Prostate gland (tissue), 2 donors: ENCODE data around the gene ITPR2. TPM values are rescaled to one million over a fixed set of nuclear protein-coding genes. Genes with fewer than 3 reads are reported as not detected.

Experiments used
- DNase-seq: peaks from one replicate; pipeline ENCODE4 v3.0.0-alpha.2; 2019; ENCODE audit warnings: low spot score
- H3K27ac ChIP-seq, 2 donors: fragments of 200-600 bp; sonication (generic); 2 replicates each; pipeline ENCODE4 v1.5.1; 2017 to 2019
- H3K27me3 ChIP-seq: fragments of 200-600 bp; sonication (generic); replicated peaks from 2 replicates; pipeline ENCODE4 v1.5.1; 2019; ENCODE audit not compliant: insufficient read depth
- H3K36me3 ChIP-seq, 2 donors: fragments of 200-600 bp; sonication (generic); 1 replicate in 1 of 2; 2 replicates in 1 of 2; pipeline versions ENCODE4 v1.5.1 to v1.8.1; 2017 to 2019
- H3K4me1 ChIP-seq: fragments of 200-600 bp; sonication (generic); replicated peaks from 2 replicates; pipeline ENCODE4 v1.5.1; 2019
- H3K4me3 ChIP-seq, 2 donors: fragments of 200-600 bp; sonication (generic); 2 replicates each; pipeline ENCODE4 v1.5.1; 2017 to 2019
- H3K9me3 ChIP-seq: fragments of 200-600 bp; sonication (generic); 2 replicates; pipeline ENCODE4 v1.5.1; 2017
- POLR2A ChIP-seq: fragments of 450-650 bp; IDR thresholded peaks from one replicate; pipeline ENCODE4 v1.6.1; 2016; ENCODE audit warnings: antibody characterized with exemption, mild to moderate bottlenecking
- POLR2AphosphoS5 ChIP-seq: sonication (generic); formaldehyde crosslinking; IDR thresholded peaks from one replicate; pipeline ENCODE4 v1.6.1; 2017; ENCODE audit warnings: antibody characterized with exemption
- WGBS: methylation state at CpG from one replicate; pipeline ENCODE4 v1.1.5; 2018; 5-methylcytosine and 5-hydroxymethylcytosine counted together
- intact Hi-C: fragments of 100-400 bp; cut with DNase I; formaldehyde crosslinking; loops from one replicate; pipeline ENCODE4 v1.14.2; 2022
- total RNA-seq, 2 donors: library from RNA; depleted of rRNA; stranded (reverse); fragments of >200 nt; gene quantifications; one replicate each; pipeline ENCODE4 v1.1.0, GENCODE V29; 2016
- TF ChIP-seq, protein P1 (sequence below), 4 experiments: fragments of 200-600 bp in 2 of 4; fragments of 450-650 bp in 2 of 4; sonication (generic) in 2 of 4; IDR thresholded peaks; 1 replicate in 3 of 4; 2 replicates in 1 of 4; pipeline ENCODE4 v1.5.1; 2016 to 2019; ENCODE audit warnings: antibody characterized with exemption in 4 of 4, mild to moderate bottlenecking in 2 of 4, moderate library complexity in 2 of 4

The ITPR2 gene
- total RNA-seq, 2 donors from 2014 or later = 30.0 to 44.4 TPM

DNA sequence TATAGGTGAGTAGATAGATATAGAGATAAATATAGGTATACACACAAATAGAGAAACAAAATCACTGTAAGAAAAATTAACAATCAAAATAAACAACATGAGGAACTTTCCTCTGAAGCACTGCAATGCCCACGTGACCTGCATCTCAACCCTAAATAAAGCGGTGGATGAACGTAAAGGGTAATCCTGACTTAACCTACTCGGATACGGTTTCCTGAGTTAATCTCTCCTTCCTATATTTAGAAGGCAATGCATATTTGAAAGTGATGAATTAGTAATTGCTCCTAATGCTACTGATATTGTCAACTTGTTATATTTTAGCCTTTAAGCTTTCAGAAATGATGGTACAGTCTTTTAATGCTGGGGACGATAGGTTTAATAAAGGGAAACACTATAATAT lies 221.4 kb downstream of the ITPR2 start:
- Histone ChIP-seq H3K27ac (no peak overlapping the region), H3K4me1 (no peaks in the 10 kb centered on the region), H3K9me3 (no peaks in the 10 kb centered on the region), H3K36me3 (no peaks in the 10 kb centered on the region), H3K4me3 (no peak overlapping the region), H3K27me3 (no peaks in the 10 kb centered on the region)
- intact Hi-C loops = loop anchor here (10.0 kb wide), 1 partner anchor 177 kb away; no protein-coding TSS in a partner anchor
- no peak for DNase-seq
- no peak for TF ChIP-seq POLR2A
- TF ChIP-seq POLR2AphosphoS5 = no peak
- TF ChIP-seq, protein P1, sequence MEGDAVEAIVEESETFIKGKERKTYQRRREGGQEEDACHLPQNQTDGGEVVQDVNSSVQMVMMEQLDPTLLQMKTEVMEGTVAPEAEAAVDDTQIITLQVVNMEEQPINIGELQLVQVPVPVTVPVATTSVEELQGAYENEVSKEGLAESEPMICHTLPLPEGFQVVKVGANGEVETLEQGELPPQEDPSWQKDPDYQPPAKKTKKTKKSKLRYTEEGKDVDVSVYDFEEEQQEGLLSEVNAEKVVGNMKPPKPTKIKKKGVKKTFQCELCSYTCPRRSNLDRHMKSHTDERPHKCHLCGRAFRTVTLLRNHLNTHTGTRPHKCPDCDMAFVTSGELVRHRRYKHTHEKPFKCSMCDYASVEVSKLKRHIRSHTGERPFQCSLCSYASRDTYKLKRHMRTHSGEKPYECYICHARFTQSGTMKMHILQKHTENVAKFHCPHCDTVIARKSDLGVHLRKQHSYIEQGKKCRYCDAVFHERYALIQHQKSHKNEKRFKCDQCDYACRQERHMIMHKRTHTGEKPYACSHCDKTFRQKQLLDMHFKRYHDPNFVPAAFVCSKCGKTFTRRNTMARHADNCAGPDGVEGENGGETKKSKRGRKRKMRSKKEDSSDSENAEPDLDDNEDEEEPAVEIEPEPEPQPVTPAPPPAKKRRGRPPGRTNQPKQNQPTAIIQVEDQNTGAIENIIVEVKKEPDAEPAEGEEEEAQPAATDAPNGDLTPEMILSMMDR (IDR thresholded peaks at IDR 0.05) = no peak
- 95% methylated on average over 6 of the region's 6 CpGs for WGBS

DNA sequence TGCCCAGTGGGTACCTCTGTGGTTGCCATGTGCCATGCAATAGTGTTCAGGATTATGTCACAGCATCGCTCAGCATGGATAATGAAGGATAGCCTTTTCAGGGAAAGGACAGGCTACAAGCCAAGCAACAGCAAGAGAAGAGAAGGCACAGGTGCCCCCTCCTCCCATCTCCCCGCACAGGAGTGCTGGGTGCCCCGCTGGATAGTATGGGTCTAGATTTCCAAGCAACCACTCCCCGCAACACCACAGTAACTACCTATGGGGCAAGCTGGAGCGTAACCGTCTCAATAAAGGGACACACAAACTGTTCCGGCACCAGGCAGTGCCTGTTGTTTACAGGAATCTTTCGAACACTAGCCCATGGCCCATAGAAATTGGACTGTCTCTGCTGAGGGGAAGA lies 222.2 kb downstream of the ITPR2 start:
- H3K4me1 ChIP-seq = no peaks in the 10 kb centered on the region
- 94% methylated on average over 8 of the region's 8 CpGs for WGBS
- no peak overlapping the region for H3K4me3 ChIP-seq
- DNase-seq = no peak
- no peaks in the 10 kb centered on the region for H3K9me3 ChIP-seq
- intact Hi-C loops = loop anchor here (10.0 kb wide), 1 partner anchor 176 kb away; no protein-coding TSS in a partner anchor
- no peaks in the 10 kb centered on the region for H3K27me3 ChIP-seq
- no peak overlapping the region for H3K27ac ChIP-seq
- no peaks in the 10 kb centered on the region for H3K36me3 ChIP-seq
- TF ChIP-seq, protein P1 (IDR thresholded peaks at IDR 0.05) = no peak
- TF ChIP-seq POLR2AphosphoS5 (no peak), POLR2A (no peak)

DNA sequence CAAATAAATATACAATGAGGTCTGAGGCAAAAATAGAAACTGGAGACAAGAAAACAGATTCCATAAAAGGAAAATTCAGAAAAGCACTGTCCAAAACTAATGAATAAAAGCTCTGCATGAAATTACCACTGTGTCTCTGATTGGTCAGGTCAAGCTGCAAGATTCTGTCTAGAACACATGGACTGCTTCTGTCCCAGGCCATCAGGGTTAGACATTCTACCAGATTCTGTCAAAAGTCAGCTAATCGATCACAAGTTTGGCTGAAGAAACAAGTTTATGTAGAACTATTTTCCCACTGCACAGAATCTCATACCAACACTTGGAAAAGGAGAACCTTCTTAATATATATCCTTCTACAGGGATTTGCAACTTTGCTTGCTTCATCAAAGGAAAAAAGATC lies 223.0 kb downstream of the ITPR2 start:
- H3K4me3 ChIP-seq = no peak overlapping the region
- H3K36me3 ChIP-seq = no peaks in the 10 kb centered on the region
- no peaks in the 10 kb centered on the region for H3K9me3 ChIP-seq
- WGBS = 84% methylated on average over 1 of the region's 1 CpG
- H3K4me1 ChIP-seq = no peaks in the 10 kb centered on the region
- no peaks in the 10 kb centered on the region for H3K27me3 ChIP-seq
- TF ChIP-seq, protein P1 (IDR thresholded peaks at IDR 0.05) = no peak
- TF ChIP-seq POLR2A = no peak
- no peak for TF ChIP-seq POLR2AphosphoS5
- no peak for DNase-seq
- intact Hi-C loops = loop anchor here (10.0 kb wide), 1 partner anchor 175 kb away; no protein-coding TSS in a partner anchor
- H3K27ac ChIP-seq = no peak overlapping the region

DNA sequence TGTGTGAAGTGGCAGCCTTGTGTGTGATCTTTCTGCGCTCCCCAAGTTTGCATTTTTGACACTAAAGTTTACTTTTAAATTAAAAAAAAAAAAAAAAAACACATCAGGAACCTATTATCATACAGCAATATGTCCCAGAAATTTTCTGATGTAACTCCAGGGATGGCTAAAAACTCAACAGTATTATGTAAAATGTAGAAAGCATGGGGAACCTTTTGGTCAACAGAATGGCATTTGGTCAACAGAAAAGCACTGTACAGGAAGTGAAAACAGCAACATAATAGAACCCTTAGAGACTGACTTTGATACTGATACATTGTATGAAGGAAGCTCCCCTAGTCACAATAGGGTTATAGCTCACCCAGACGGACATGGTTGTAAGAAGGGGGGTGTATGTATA lies 224.3 kb downstream of the ITPR2 start:
- 83% methylated on average over 2 of the region's 2 CpGs for WGBS
- TF ChIP-seq POLR2A (no peak), POLR2AphosphoS5 (no peak)
- TF ChIP-seq, protein P1 (IDR thresholded peaks at IDR 0.05) = no peak
- intact Hi-C loops = no loop called here
- Histone ChIP-seq H3K4me1 (no peaks in the 10 kb centered on the region), H3K36me3 (no peaks in the 10 kb centered on the region), H3K9me3 (no peaks in the 10 kb centered on the region), H3K27ac (no peak overlapping the region), H3K4me3 (no peak overlapping the region), H3K27me3 (no peaks in the 10 kb centered on the region)
- no peak for DNase-seq

DNA sequence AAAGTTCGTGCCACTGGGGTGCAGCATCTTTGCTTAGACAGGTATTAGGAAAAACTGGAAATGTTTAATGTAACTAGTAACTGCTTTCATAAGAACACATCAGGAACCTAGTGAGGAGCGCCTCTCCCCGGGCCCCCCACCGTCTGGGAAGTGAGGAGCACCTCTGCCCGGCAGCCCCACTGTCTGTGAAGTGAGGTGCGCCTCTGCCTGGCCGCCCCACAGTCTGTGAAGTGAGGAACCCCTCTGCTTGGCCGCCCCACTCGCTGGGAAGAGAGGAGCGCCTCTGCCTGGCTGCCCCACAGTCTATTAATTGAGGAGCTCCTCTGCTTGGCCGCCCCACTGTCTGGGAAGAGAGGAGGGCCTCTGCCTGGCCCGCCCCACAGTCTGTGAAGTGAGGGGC lies 224.7 kb downstream of the ITPR2 start:
- DNase-seq = no peak
- Histone ChIP-seq H3K4me1 (no peaks in the 10 kb centered on the region), H3K27ac (no peak overlapping the region), H3K9me3 (no peaks in the 10 kb centered on the region), H3K27me3 (no peaks in the 10 kb centered on the region), H3K36me3 (no peaks in the 10 kb centered on the region), H3K4me3 (no peak overlapping the region)
- TF ChIP-seq POLR2A (no peak), POLR2AphosphoS5 (no peak)
- TF ChIP-seq, protein P1 (IDR thresholded peaks at IDR 0.05) = no peak
- WGBS = 94% methylated on average over 12 of the region's 12 CpGs
- intact Hi-C loops = no loop called here
